ENCODE data around the gene CRYBG1.

DNA sequence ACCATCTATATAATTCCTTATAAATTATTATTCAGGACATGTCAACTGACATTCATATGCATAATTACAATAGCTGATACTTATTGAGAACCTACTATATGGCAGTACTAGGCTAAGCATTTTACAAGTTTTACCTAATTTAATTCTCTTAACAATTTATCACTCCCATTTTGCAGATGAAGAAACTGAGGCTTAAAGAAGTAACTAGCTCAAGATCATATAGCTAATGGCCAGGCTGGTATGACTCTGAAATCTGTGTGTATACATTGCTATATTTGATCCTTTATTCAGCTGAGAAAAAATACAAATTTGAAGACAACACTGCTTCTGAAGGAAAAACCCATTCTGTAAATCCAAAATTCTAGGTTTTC is 85.0 kb downstream of the CRYBG1 start:
- TF ChIP-seq CTCF (conservative IDR thresholded peaks at IDR 0.05; ENCODE audit: low read length) (no peak), EZH2phosphoT487 (IDR thresholded peaks at IDR 0.05; ENCODE audit: borderline replicate concordance) (no peak)

Measured in Loucy (cell line).